Thymus (tissue), 11 donors: Measurements from ENCODE around the gene SORCS3. TPM values are rescaled to one million over a fixed set of nuclear protein-coding genes. Genes with fewer than 3 reads are reported as not detected.

Experiments
- DNase-seq, 9 donors: peaks; one replicate each; pipeline ENCODE4 v3.0.0-alpha.2; 2013; ENCODE audit warnings: low spot score in 9 of 9, low read depth in 6 of 9, missing footprints in 1 of 9
- H3K27ac ChIP-seq, 2 donors: one replicate each; pipeline ENCODE4 v1.5.1; 2013; ENCODE audit warnings: control low read depth in 1 of 2, low read depth in 1 of 2, low read length in 1 of 2, mild to moderate bottlenecking in 1 of 2, moderate library complexity in 1 of 2
- H3K27me3 ChIP-seq, 2 donors: one replicate each; pipeline ENCODE4 v1.5.1; 2013; ENCODE audit warnings: low read length in 1 of 2; ENCODE audit not compliant: control insufficient read depth in 2 of 2, insufficient read depth in 1 of 2
- H3K36me3 ChIP-seq, 2 donors: one replicate each; pipeline ENCODE4 v1.5.1; 2013; ENCODE audit warnings: low read length in 1 of 2, mild to moderate bottlenecking in 1 of 2, moderate library complexity in 1 of 2; ENCODE audit not compliant: control insufficient read depth in 2 of 2, insufficient read depth in 2 of 2
- H3K4me1 ChIP-seq, 2 donors: one replicate each; pipeline ENCODE4 v1.5.1; 2013; ENCODE audit warnings: low read length in 2 of 2; ENCODE audit not compliant: control insufficient read depth in 2 of 2, insufficient read depth in 2 of 2
- H3K4me3 ChIP-seq, 2 donors: one replicate each; pipeline ENCODE4 v1.5.1; 2013; ENCODE audit warnings: low read length in 2 of 2, control low read depth in 1 of 2, mild to moderate bottlenecking in 1 of 2
- H3K9me3 ChIP-seq, 2 donors: one replicate each; pipeline ENCODE4 v1.5.1; 2013; ENCODE audit warnings: low read length in 1 of 2, mild to moderate bottlenecking in 1 of 2; ENCODE audit not compliant: control insufficient read depth in 2 of 2, insufficient read depth in 1 of 2
- WGBS: extraction: QIAGEN DNeasy Blood & Tissue Kit; methylation state at CpG from one replicate; pipeline ENCODE4 v1.1.7; 2013; 5-methylcytosine and 5-hydroxymethylcytosine counted together
- polyA plus RNA-seq: library from polyadenylated mRNA; stranded (reverse); fragments of 200-250 nt; gene quantifications from one replicate; pipeline ENCODE4 v1.2.3, GENCODE V29; 2013
- total RNA-seq: library from RNA; stranded (reverse); fragments of 120-200 nt; gene quantifications from one replicate; pipeline ENCODE4 v1.2.4, GENCODE V29; 2013
- donor health status: healthy.

SORCS3 gene
- total and polyA plus RNA-seq, 2 donors, result 0.05 TPM

DNA sequence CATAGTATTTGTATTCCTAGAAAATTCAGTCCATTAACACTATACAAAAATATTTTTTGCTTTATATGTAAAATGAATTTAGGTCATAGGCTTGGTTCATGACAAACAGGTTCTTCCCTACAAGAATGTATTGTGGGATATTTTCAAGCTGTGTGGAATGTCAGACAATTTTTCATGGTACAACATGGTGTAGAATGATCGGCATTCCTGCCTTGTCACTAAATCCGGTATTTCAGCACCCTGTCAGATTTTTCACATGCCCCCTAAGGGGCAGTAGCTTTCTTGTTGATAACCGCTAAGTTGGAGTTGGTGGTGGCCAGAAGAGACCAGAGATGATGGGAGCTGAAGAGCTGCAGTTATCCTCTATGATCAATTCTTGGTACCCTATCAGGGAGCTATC is 154.3 kb downstream of the SORCS3 start:
- Histone ChIP-seq H3K36me3 (no peaks in the 10 kb centered on the region), H3K4me3 (no peak overlapping the region), H3K27me3 (no peaks in the 10 kb centered on the region), H3K4me1 (no peaks in the 10 kb centered on the region), H3K27ac (no peak overlapping the region), H3K9me3 (no peaks in the 10 kb centered on the region)
- no peak for DNase-seq
- WGBS, result 93% methylated on average over 3 of the region's 3 CpGs

DNA sequence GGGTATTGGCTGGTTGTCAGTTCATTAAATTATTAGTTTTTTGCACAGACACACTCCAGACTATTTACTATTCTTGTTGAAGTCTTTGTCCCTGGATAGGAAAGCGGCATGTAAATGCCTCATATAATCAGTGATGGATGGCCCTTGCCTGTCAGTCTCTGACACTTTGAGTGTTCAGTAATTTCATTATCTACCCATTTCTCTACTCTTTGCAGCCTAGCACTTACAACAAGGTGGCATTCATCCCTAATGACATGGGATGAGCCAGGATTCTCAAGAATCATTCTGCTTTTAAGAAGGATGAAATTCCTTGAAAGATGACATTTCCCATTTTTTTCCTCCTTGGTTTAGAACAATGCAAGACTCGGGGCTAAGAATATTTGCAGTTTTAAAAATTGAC is 155.7 kb downstream of the SORCS3 start:
- no peaks in the 10 kb centered on the region for H3K27me3 ChIP-seq
- no peaks in the 10 kb centered on the region for H3K9me3 ChIP-seq
- H3K4me3 ChIP-seq, result no peak overlapping the region
- H3K27ac ChIP-seq, result no peak overlapping the region
- DNase-seq, result no peak
- no peaks in the 10 kb centered on the region for H3K36me3 ChIP-seq
- no peaks in the 10 kb centered on the region for H3K4me1 ChIP-seq
- 93% methylated on average over 2 of the region's 2 CpGs for WGBS

DNA sequence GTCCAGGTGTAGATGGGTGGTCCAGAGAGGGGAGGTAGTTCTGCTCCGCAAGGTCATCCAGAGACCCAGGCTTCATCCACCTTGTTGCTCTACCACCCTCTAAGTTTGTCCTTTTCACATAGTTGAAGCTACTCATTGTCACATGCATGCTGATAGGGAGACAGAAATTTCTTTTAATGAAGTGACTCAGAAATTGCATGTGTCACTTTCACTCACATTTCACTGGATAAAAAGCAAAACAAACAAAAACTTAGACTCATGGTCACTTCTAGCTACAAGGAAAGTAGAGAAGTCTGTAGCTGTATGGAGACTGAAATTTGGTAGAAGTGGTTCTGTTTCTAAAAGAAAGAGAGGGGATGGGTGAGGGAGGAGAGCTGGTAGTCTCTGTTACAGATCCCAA is 161.9 kb downstream of the SORCS3 start:
- Histone ChIP-seq H3K27ac (no peak overlapping the region), H3K9me3 (no peaks in the 10 kb centered on the region), H3K4me3 (no peak overlapping the region), H3K4me1 (no peaks in the 10 kb centered on the region), H3K27me3 (no peaks in the 10 kb centered on the region), H3K36me3 (no peaks in the 10 kb centered on the region)
- DNase-seq, result no peak
- 96% methylated on average over 1 of the region's 1 CpG for WGBS

DNA sequence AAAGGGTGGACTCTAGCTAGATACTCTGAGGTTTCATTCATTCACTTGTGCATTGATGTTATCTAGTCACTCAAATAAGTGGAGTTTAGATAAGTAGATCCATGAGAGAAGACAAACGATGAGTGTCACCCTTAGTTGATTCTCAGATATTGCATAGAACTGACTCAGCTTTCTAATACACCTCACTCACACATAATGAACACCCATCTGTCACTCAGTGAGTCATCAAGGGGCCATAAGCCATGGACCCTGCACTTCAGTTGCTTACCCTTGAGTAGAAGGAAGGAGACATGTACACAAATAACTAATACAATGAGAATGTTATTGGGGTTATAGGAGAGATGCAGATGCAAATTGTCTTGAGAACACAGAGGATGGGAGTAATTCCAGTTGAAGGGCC is 163.8 kb downstream of the SORCS3 start:
- Histone ChIP-seq H3K27ac (no peak overlapping the region), H3K36me3 (no peaks in the 10 kb centered on the region), H3K4me3 (no peak overlapping the region), H3K4me1 (no peaks in the 10 kb centered on the region), H3K9me3 (no peaks in the 10 kb centered on the region), H3K27me3 (no peaks in the 10 kb centered on the region)
- 93% methylated on average over 1 of the region's 1 CpG for WGBS
- no peak for DNase-seq

DNA sequence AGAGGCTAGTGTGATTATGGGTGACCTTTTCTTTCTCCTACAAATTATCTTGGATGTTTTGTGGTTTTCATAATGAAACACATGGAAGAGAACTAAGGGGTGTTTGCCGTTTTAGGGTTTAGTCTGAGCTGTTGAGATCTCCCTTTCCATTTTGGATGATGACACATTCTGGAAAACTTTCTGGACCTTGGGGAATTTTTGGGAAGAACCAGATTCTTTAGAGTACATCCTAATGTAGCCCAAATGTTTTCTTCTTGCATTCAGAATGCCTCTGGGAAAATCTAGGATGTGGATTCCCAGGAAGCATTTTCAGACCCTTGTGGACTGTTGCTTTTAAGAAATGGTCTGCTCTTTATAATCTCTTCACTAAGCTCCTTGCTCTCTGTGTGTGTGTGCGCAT is 165.7 kb downstream of the SORCS3 start:
- H3K4me3 ChIP-seq, result no peak overlapping the region
- H3K9me3 ChIP-seq, result no peaks in the 10 kb centered on the region
- H3K36me3 ChIP-seq, result no peaks in the 10 kb centered on the region
- H3K27me3 ChIP-seq, result no peaks in the 10 kb centered on the region
- H3K4me1 ChIP-seq, result no peaks in the 10 kb centered on the region
- no peak for DNase-seq
- no peak overlapping the region for H3K27ac ChIP-seq
- WGBS, result 96% methylated on average over 2 of the region's 2 CpGs

DNA sequence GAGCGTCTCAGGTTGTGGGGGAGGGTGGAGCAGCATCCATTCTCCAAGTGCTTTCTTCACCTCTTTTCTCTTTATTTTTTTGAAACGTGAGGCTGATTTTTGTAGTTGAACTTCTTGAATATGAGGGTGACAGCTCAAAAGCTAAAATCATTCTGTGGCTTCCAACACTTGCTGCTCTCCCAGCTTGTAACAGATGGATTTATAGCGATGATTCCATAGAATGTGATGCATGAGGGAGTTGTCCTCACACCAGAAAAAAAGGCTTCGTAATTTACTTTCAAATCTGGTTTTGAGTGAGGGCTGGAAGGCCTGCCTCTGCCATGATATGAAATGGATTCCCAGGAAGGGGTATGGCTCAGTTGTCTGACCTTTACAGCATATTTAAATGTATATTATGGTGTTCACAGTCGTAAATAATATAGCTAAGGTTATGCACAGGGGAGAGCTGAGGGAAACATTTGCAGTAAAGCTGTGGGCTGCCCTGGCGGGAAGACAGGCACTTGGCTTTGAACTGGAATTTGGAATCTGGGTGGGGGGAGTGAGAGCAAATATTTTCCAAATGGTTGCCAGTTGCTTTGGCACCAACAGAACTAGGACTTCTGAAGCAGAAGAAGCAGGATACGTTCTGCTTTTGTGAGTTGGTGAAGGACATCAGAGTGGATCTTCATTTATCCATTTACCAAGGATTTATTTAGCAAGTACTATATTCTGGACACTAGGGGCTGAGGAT is 166.7 kb downstream of the SORCS3 start:
- no peak overlapping the region for H3K27ac ChIP-seq
- no peaks in the 10 kb centered on the region for H3K4me1 ChIP-seq
- no peaks in the 10 kb centered on the region for H3K27me3 ChIP-seq
- no peaks in the 10 kb centered on the region for H3K9me3 ChIP-seq
- H3K36me3 ChIP-seq, result no peaks in the 10 kb centered on the region
- no peak for DNase-seq
- 88% methylated on average over 7 of the region's 7 CpGs for WGBS
- no peak overlapping the region for H3K4me3 ChIP-seq

DNA sequence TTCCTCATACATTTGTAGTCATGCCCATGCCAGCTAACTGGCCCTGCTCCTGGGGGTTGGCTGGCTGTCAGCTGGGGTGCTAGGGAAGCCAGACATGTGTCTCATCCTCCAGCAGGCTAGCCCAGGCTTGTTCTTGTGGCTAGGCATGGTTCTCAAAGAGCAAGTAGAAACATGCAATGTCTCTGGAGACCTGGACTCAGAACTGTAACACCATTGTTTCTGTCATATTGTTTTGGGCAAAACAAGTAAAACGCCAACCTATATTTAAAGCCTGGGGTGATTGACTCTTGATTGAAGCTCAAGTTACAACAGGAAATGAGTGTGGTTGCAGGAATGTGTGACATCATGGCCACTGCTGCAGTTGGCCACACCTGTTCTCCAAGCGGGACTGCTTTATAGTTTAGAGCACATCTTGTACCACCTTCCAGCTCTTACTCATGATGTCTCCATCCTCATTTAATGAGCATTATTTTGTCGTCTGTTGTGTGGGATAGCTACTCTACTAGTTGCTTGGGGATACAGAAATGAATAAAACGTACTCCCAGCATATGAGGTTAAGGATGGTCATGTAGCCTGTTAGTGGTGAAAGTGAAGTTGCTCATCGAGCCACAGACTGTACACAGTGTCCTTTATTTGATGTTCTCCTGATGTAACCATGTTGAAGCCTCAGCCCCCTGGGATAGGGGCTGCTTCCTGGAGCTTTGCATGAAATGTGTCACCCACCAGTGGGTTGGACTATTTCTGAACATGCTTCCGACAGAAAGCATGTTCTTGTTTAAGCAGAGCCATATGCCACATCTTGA is 168.4 kb downstream of the SORCS3 start:
- Histone ChIP-seq H3K4me3 (no peak overlapping the region), H3K9me3 (no peaks in the 10 kb centered on the region), H3K36me3 (no peaks in the 10 kb centered on the region), H3K27ac (no peak overlapping the region), H3K27me3 (no peaks in the 10 kb centered on the region), H3K4me1 (no peaks in the 10 kb centered on the region)
- WGBS, result 77% methylated on average over 6 of the region's 6 CpGs
- DNase-seq, result no peak

DNA sequence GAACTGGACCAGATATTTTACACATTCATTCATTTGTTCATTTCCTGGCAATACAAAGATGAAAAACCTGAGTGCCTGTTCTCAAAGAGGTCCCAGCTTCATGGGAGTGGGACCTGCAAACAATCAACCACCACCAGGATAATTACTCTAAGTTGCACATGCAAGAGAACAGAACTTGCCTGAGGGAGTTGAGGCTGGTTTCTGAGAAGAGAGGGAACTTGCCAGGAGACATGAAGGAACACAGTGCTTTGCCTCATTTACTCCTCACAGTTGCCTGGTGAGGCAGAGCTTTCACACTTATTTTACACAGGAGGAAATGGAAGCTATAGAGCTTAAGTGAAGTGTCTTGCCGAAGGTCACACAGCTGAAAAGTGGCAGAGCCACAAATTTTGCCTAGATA is 170.1 kb downstream of the SORCS3 start:
- H3K4me1 ChIP-seq, result no peaks in the 10 kb centered on the region
- H3K27ac ChIP-seq, result no peak overlapping the region
- H3K9me3 ChIP-seq, result no peaks in the 10 kb centered on the region
- DNase-seq, result no peak
- WGBS, result 74% methylated on average over 1 of the region's 1 CpG
- no peak overlapping the region for H3K4me3 ChIP-seq
- H3K27me3 ChIP-seq, result no peaks in the 10 kb centered on the region
- no peaks in the 10 kb centered on the region for H3K36me3 ChIP-seq

DNA sequence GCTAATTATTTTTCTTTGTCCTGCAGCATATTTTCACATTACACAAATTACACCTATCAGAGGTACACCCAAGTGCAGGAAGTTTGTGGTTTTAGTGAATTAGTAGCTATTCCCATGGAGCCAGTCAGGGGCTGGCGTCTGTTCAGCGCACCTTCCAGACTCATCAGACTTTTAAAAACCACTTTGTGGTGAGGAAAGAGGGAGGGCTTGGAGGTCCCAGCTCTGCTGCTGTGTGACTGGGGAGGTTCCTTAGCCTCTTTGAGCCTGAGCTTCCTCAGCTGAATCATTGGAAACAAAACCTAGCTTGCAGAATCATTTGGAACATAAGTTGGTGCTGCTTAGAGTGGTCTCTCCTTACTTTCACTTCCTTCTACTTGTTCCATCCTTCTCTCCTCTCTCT is 175.4 kb downstream of the SORCS3 start:
- H3K4me3 ChIP-seq, result no peak overlapping the region
- no peaks in the 10 kb centered on the region for H3K36me3 ChIP-seq
- no peaks in the 10 kb centered on the region for H3K27me3 ChIP-seq
- 9% methylated on average over 2 of the region's 2 CpGs for WGBS
- H3K4me1 ChIP-seq, result no peaks in the 10 kb centered on the region
- no peak for DNase-seq
- no peak overlapping the region for H3K27ac ChIP-seq
- H3K9me3 ChIP-seq, result no peaks in the 10 kb centered on the region
